Retina (tissue), 1 donor: ENCODE measurements around the gene ZNF785.
"Not testable (repeated sequence)": the region's sequence is repeated elsewhere in the genome, so short reads cannot be mapped to it uniquely, and the experiment has no call there.

Experiments
- DNase-seq: peaks from one replicate; pipeline ENCODE4 v3.0.0-alpha.2; 2016

The ZNF785 gene

GRCh38 chr16:30602616-30603277 lies 17.2 kb upstream of the ZNF785 start:
- no peak for DNase-seq

GRCh38 chr16:30601966-30602365 lies 16.5 kb upstream of the ZNF785 start:
- no peak for DNase-seq

GRCh38 chr16:30600929-30601328 lies 15.4 kb upstream of the ZNF785 start:
- no peak for DNase-seq

GRCh38 chr16:30600215-30600614 lies 14.7 kb upstream of the ZNF785 start:
- no peak for DNase-seq

- DNase-seq: no peak
These were observed 7.4 kb upstream of the ZNF785 start for GRCh38 chr16:30592871-30593270.

GRCh38 chr16:30590869-30591268 lies 5.4 kb upstream of the ZNF785 start:
- not testable (repeated sequence) for DNase-seq

GRCh38 chr16:30589582-30589981 lies 4.1 kb upstream of the ZNF785 start:
- not testable (repeated sequence) for DNase-seq

- DNase-seq: no peak
These were observed 3.2 kb upstream of the ZNF785 start for GRCh38 chr16:30588651-30589050.

- no peak for DNase-seq
These were observed 486 bp downstream of the ZNF785 start for GRCh38 chr16:30585022-30585399.

- DNase-seq: no peak
These were observed 2.7 kb downstream of the ZNF785 start for GRCh38 chr16:30582611-30583340.

- DNase-seq: no peak
These were observed 4.0 kb downstream of the ZNF785 start for GRCh38 chr16:30581457-30581856.

- DNase-seq: no peak
These were observed 10.8 kb downstream of the ZNF785 start for GRCh38 chr16:30574678-30575077.

GRCh38 chr16:30571445-30572322 lies 13.8 kb downstream of the ZNF785 start, which contains the start of gene ZNF688:
ZNF688 (minus strand) TSS chr16:30571714; CDS start chr16:30571629, 85 bp downstream.
- DNase-seq: peak; percentile 96

- no peak for DNase-seq
These were observed 14.7 kb downstream of the ZNF785 start for GRCh38 chr16:30570636-30571444.

- no peak for DNase-seq
These were observed 15.5 kb downstream of the ZNF785 start for GRCh38 chr16:30569746-30570635.

- DNase-seq: no peak
These were observed 16.2 kb downstream of the ZNF785 start for GRCh38 chr16:30569281-30569680.

- DNase-seq: no peak
These were observed 17.4 kb downstream of the ZNF785 start for GRCh38 chr16:30567991-30568638.

GRCh38 chr16:30567160-30567990 lies 18.1 kb downstream of the ZNF785 start:
- no peak for DNase-seq

GRCh38 chr16:30566531-30566930 lies 19.0 kb downstream of the ZNF785 start:
- DNase-seq: no peak

- DNase-seq: no peak
These were observed 19.5 kb downstream of the ZNF785 start for GRCh38 chr16:30565984-30566383.
